Esophagus squamous epithelium (tissue), 5 donors: ENCODE measurements around the gene AR. TPM values are rescaled to one million over a fixed set of nuclear protein-coding genes. Genes with fewer than 3 reads are reported as not detected.

ENCODE experiments used
- DNase-seq: peaks from one replicate; lab custom pipeline; 2025; lab: John Stamatoyannopoulos, UW
- H3K27ac ChIP-seq, 4 donors: fragments of 200-600 bp; sonication (generic); one replicate each; pipeline ENCODE4 v1.5.1; 2016 to 2019; ENCODE audit warnings: mild to moderate bottlenecking in 1 of 4
- H3K27me3 ChIP-seq, 4 donors: fragments of 200-600 bp; sonication (generic); 1 replicate in 3 of 4; 2 replicates in 1 of 4; pipeline versions ENCODE4 v1.5.1 to v1.6.0; 2017 to 2021; ENCODE audit warnings: antibody characterized with exemption in 1 of 4
- H3K36me3 ChIP-seq, 3 donors: fragments of 200-600 bp; sonication (generic); one replicate each; pipeline ENCODE4 v1.5.1; 2016 to 2019
- H3K4me1 ChIP-seq, 3 donors: fragments of 200-600 bp; sonication (generic); one replicate each; pipeline ENCODE4 v1.5.1; 2017 to 2019
- H3K4me3 ChIP-seq, 4 donors: fragments of 200-600 bp; sonication (generic); 1 replicate in 3 of 4; 2 replicates in 1 of 4; pipeline ENCODE4 v1.5.1; 2016 to 2019; ENCODE audit warnings: mild to moderate bottlenecking in 2 of 4, moderate library complexity in 1 of 4
- H3K9me3 ChIP-seq, 3 donors: fragments of 200-600 bp; sonication (generic); one replicate each; pipeline ENCODE4 v1.5.1; 2016 to 2019
- CTCF ChIP-seq, 6 experiments: fragments of 450-650 bp in 4 of 6; fragments of 200-600 bp in 2 of 6; sonication (generic) in 2 of 6; IDR thresholded peaks; one replicate each; pipeline ENCODE4 v1.5.1; 2016 to 2019; ENCODE audit warnings: antibody characterized with exemption in 6 of 6, mild to moderate bottlenecking in 4 of 6, moderate library complexity in 4 of 6
- POLR2A ChIP-seq, 4 donors: fragments of 450-650 bp; IDR thresholded peaks; one replicate each; pipeline ENCODE4 v1.6.1; 2017; ENCODE audit warnings: antibody characterized with exemption in 4 of 4, mild to moderate bottlenecking in 4 of 4, moderate library complexity in 3 of 4
- WGBS, 2 donors: methylation state at CpG; one replicate each; pipeline ENCODE4 v1.1.5; 2018; 5-methylcytosine and 5-hydroxymethylcytosine counted together
- intact Hi-C: fragments of 100-400 bp; cut with DNase I; formaldehyde crosslinking; loops from one replicate; pipeline ENCODE4 v1.15.0; 2022
- total RNA-seq, 4 donors: library from RNA; depleted of rRNA; stranded (reverse); fragments of >200 nt; gene quantifications; one replicate each; pipeline ENCODE4 v1.1.0, GENCODE V29; 2016
- donor health status: DM: yes; HTN: yes; CAD: no.

Gene AR
- total RNA-seq, 4 donors from 2014 or later, result 0.53 to 4.6 (median 1.9) TPM

- DNase-seq, result no peak
- H3K9me3 ChIP-seq, result no peaks in the 10 kb centered on the region
- WGBS, 2 donors, result 75 to 100% methylated on average over 1 of the region's 1 CpG
- no peaks in the 10 kb centered on the region for H3K27me3 ChIP-seq
- H3K27ac ChIP-seq, result no peak overlapping the region
- no peak for TF ChIP-seq POLR2A (IDR thresholded peaks at IDR 0.05)
- no peak for TF ChIP-seq CTCF (IDR thresholded peaks at IDR 0.05)
- H3K36me3 ChIP-seq, result no peaks in the 10 kb centered on the region
- no peaks in the 10 kb centered on the region for H3K4me1 ChIP-seq
- intact Hi-C loops, result no loop called here
- no peak overlapping the region for H3K4me3 ChIP-seq
These were observed 20.7 kb downstream of the AR start for GRCh38 chrX:67564475-67564874.

GRCh38 chrX:67568769-67569168 lies 24.9 kb downstream of the AR start:
- TF ChIP-seq POLR2A (IDR thresholded peaks at IDR 0.05), result no peak
- TF ChIP-seq CTCF (IDR thresholded peaks at IDR 0.05), result no peak
- intact Hi-C loops, result no loop called here
- Histone ChIP-seq H3K27ac (no peak overlapping the region), H3K36me3 (no peaks in the 10 kb centered on the region), H3K4me3 (no peak overlapping the region), H3K9me3 (no peaks in the 10 kb centered on the region), H3K4me1 (no peaks in the 10 kb centered on the region), H3K27me3 (no peaks in the 10 kb centered on the region)
- no peak for DNase-seq
- WGBS, 2 donors, result 74% methylated on average over 4 of the region's 5 CpGs; no CpG with 5 or more reads in 1 of the 2 donors

GRCh38 chrX:67570839-67571238 lies 27.0 kb downstream of the AR start:
- DNase-seq, result no peak
- H3K4me3 ChIP-seq, result no peak overlapping the region
- intact Hi-C loops, result no loop called here
- no peaks in the 10 kb centered on the region for H3K4me1 ChIP-seq
- no peak overlapping the region for H3K27ac ChIP-seq
- H3K27me3 ChIP-seq, result no peaks in the 10 kb centered on the region
- no peaks in the 10 kb centered on the region for H3K9me3 ChIP-seq
- TF ChIP-seq POLR2A (IDR thresholded peaks at IDR 0.05) (no peak), CTCF (IDR thresholded peaks at IDR 0.05) (no peak)
- no peaks in the 10 kb centered on the region for H3K36me3 ChIP-seq

- TF ChIP-seq POLR2A (IDR thresholded peaks at IDR 0.05) (no peak), CTCF (IDR thresholded peaks at IDR 0.05) (no peak)
- Histone ChIP-seq H3K27ac (no peak overlapping the region), H3K4me3 (no peak overlapping the region), H3K27me3 (no peaks in the 10 kb centered on the region), H3K36me3 (no peaks in the 10 kb centered on the region), H3K9me3 (no peaks in the 10 kb centered on the region), H3K4me1 (no peaks in the 10 kb centered on the region)
- WGBS, 2 donors, result 11 to 35% methylated on average over 2 of the region's 2 CpGs
- intact Hi-C loops, result no loop called here
- no peak for DNase-seq
These were observed 30.9 kb downstream of the AR start for GRCh38 chrX:67574696-67575095.

GRCh38 chrX:67582436-67582835 lies 38.6 kb downstream of the AR start:
- H3K4me3 ChIP-seq, result no peak overlapping the region
- no peak overlapping the region for H3K27ac ChIP-seq
- TF ChIP-seq CTCF (IDR thresholded peaks at IDR 0.05) (no peak), POLR2A (IDR thresholded peaks at IDR 0.05) (no peak)
- H3K27me3 ChIP-seq, result no peaks in the 10 kb centered on the region
- intact Hi-C loops, result no loop called here
- H3K9me3 ChIP-seq, result no peaks in the 10 kb centered on the region
- 72 to 83% methylated on average over 4 of the region's 4 CpGs for WGBS, 2 donors
- DNase-seq, result no peak
- H3K36me3 ChIP-seq, result no peaks in the 10 kb centered on the region
- H3K4me1 ChIP-seq, result peaks cover 0 to 2% (median 2%) of the 10 kb centered on the region in 3 donors
